HS-5 (cell line): ENCODE data around the gene IGSF3.

Source experiments
- DNase-seq: peaks from one replicate; pipeline ENCODE4 v3.0.0-alpha.2; 2012; ENCODE audit warnings: low read depth

The IGSF3 gene

DNA sequence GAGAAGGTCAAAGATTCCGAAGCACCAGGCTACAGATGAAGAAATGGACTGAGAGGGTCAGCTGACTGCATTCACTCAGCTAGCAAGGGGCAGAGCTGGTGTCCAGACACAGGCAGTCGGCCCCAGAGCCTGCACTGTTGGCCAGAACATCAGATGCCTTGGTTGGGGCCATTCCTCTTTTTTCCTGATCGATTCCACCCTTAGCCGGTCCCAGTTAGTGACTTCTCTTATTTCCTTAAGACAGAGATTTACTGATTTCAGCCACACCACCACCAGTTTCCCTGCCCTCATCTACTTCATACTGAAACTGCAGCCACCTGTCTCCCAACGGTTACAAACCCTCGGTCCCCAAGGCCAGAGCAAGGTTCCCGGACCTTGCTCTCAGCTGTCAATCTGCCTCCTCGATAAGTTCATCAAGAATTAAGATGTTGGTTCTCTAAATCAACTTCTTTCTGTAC lies 108.2 kb downstream of the IGSF3 start:
- DNase-seq: no peak

DNA sequence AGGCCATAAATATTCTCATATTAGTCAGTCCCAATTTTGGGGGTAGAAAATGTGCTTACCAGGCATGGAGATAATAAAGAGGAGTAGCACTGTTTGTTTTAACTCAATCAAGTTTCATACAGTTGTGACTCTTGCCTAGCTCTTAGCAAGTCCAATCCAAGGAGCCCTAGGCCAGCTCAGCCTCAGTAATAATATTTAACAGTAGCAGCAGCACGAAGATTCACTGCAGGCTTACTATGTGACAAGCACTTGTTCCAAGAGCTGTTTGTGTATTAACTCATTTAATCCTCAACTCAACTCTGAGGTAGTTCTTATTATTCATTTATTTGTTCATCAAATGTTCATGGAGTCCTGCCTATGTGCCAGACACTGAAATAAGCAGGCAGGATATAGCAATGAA lies 109.0 kb downstream of the IGSF3 start:
- DNase-seq: no peak

DNA sequence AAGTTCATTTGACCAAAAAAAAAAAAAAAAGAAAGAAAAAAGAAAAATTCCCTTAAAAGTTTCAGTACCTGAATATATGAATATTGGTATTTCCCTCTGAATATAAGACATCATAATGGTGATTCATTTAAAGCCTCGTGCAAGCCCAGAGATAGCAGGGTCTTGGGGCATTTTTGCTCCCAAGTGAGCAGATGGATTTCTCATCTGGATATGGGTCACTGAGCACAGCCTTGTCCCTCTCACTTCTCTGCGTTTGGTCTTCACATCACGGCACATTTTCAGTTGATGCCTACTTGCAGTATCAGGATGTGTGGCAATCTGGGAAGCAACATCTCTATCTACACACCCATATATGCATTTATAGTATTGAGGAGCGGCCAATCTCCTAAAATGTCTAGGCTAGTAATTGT lies 109.4 kb downstream of the IGSF3 start:
- DNase-seq: no peak

DNA sequence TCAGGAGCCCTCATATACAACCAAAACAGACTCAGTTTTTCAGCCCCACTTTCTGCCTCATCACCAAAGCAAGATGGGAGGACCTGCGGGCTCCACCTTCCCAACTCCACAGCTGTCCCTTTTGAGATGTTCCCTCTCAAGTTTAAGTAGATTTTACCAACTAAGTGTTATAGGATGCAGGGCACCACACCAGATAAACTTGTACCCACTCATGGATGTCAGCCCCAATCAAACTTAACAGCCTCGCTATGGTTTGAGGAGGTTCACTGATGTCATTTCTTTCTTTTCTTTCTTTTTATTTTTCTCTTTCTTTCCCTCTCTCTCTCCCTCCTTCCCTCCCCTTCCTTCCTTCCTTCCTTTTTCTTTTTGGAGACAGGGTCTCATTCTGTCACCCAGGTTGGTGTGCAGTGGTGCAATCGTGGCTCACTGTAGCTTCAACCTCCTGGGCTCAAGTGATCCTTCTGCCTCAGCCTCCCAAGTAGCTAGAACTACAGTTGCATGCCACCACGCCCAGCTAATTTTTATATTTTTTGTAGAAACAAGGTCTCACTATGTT lies 110.1 kb downstream of the IGSF3 start:
- no peak for DNase-seq

DNA sequence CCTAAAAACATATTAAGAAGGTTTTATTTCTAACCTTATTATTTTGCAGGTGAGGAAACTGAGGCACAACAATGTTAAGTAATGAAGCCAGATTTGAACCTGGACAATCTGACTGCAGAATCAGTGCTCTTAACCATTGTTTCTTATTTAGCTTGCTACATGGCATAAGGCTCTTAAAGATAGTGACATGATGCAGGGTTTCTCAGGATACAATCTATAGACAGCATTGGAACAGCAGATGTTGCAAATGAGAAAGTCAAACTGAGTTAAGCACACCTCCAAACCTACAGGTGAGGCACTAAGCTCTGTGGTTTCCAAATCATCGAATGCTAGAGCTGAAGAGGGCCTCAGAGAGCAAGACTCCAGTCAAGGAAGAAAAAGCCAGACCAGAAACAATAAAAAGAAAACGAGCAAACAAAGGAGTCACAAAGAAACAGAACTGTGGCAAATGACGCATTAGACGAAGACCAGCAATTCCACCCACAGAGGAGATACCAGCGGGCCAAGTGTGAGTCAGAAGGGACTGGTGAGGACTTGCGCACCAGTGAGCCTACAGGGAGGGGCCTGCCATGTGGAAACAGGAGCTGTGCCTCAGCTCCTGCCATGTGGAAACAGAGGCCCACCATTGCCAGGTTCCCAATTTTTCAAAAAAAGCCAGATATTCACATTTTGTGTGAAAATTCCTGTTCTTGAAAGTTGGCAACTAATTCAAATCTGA lies 111.1 kb downstream of the IGSF3 start:
- DNase-seq: peak; percentile 53

DNA sequence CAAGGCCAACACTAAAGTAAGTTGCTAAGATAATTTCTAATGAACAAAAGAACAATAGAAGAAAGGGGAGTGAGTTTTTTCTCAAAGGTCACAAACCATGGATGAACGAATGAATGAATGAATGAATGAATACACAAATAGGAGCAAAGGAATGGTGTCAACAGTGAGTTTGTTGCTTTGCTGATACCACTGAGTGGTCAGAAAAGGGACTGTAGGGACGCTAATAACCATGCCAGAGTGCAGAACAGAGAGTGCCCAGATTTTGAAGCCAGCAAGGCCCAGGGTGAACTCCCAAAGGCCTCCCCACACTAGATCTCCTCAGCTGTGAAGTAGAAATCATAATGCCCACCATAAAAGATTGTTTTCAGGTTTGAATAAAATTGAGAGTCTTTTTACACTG lies 112.6 kb downstream of the IGSF3 start:
- no peak for DNase-seq

DNA sequence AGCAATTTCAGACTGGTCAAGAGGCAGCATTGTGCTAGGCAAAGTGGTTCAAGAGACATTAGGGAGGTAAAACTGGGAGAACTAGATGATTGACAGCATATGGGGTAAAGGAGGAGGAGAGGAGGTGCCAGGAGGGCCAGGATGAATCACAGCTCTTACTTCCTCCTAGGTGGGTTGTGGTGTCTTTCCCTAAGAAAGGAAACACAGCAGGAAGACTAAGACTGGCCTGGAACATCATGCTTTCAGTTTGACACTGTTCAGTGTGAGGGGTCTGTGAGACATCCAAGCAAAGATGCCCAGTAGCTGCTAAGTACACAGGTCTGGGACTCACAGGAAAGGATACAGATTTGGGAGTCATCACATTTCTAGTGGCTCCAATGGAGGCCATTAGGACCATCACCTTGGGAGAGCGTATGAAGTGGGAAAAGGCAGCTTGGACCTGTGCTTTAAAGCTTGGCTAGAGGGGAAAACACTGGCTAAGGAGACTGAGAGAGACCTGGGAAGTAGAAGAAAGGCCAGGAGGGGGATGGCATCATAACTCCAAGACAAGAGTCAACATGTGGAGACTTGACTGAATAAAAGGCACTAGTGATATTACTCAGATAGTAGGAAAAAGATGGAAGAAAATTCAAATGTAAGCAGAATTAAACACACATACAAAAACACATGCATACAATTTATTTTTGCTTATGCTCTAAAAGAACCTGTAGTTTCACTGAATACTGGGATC lies 114.0 kb downstream of the IGSF3 start:
- no peak for DNase-seq

DNA sequence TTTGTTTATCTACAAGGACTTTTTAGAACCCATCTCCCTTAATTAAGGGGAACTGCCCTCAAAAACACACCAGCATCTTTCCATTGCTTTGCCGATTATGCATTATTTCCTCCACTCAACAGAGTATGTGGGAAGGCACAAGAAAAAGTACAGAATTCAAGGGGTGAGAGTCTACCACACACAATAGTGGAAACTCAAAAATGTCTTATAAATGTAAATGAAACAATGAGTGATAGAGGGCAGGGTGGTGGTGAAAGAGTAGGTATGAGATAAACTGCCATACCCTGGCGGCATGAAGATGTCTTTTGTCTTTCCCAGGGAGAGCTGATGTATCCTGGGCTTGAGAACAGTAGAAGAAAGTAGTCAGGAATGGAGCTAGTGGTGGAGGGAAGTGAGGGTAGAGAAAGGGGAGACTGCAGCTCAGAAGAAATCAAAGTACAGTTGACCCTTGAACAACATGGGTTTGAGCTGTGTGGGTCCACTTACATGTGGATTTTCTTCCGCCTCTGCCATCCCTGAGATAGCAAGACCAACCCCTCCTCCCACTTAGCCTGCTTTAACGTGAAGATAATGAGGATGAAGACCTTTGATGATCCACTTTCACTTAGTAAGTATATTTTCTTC lies 121.1 kb downstream of the IGSF3 start:
- no peak for DNase-seq

DNA sequence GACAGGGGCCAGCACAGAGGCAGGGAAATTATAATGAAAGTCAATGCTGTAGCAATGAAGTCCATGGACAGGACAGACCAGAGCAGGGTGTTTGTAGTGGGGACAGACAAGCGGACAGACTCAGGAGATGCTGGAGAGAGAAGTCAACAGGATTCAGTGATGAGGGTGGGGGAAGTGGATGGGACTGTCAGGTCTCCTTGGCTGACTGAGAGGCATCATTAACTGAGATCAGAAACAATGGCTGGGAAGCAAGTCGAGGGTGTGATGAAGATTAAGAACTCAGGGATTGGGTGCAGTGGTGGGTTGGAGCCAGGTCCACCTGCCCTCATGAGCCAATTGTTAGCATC lies 122.2 kb downstream of the IGSF3 start:
- no peak for DNase-seq

DNA sequence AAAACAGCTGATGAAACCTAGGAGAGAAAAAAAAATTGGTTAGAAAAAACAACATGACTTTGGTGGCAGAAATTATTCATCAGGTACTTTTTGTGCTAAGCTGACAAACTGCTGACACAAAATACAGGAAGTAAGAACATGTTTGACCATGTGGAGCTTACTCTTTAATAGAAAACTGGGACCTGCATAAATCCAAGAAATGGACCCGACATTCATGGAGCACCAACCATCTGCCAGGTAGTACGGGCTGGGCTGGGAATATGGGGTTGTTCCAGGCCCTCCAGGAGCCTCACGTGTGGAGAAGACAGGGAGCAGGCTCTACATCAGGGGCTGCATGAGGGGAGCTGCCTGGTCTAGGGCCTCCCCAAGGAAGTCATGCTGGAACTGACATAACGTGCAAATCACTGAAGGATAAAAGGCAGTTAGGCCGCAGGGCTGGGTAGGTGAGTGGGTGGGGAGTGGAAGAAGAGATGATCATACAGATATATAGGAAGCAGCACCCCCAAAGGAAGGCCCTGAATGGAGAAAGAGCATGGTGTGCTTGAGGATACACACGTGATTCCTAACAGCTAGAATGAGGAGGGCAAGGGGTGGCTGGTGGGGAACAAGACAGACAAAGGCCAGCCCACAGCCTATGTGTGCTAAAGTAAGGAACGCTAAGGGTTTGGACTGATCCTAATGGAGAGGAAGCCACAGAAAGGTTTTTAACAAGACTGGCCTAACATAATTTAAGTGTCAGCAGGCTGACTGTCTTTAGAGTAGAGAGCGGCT lies 122.8 kb downstream of the IGSF3 start:
- DNase-seq: no peak

DNA sequence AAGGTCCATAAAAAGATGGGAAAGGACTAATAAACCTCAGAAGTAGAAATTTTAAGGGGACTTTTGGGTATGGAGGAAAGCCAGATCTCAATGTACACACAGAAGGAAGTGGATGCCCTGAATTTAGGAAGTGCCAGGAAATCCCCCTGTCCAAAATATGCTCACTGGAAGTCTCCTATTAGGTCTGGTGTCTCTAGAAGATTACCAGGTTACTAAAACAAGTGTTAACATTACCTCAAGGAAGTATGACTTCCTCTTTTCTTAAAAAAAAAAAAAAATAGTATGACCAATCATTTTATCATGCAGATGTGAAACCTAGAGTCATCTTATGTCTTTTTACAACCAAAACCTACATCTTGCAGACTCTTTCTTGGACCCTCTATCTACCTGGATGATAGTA lies 127.4 kb downstream of the IGSF3 start:
- no peak for DNase-seq

DNA sequence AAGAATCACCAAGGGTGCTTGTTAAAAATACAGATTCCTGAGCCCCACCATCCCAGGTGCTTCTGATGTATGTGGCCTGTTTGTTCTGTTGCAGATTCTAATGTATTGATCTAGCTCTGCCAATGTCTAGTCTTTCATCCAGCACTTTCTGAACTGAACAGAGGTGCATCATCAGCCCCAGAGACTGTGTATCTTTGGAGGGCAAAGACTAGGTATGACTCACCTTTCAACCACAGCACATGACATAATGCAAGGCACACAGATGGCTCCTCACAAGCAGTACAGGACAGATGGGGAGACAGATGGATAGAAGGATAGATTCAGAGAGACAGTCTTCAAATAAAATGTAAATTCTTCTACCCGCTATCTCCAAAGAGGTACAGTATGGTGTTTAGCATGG lies 129.0 kb downstream of the IGSF3 start:
- no peak for DNase-seq

DNA sequence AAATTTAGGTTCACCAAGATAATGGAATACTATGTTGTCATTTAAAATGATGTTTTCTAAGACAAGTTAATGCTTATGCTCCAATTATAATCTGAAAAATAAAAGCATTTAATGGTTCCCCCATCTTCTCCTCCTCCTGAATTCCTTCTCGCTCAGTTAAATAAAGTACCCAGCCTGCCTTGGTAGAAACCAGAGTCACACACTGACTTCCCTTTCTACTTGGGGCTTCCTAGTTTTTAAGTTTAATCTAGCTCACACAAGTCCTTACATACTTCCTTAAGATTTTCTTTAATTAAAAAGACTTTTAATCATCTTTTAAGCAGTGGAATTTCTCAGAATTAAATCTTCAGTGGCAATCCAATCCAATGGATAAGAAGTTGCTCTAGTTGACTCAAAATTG lies 129.6 kb downstream of the IGSF3 start:
- DNase-seq: no peak

DNA sequence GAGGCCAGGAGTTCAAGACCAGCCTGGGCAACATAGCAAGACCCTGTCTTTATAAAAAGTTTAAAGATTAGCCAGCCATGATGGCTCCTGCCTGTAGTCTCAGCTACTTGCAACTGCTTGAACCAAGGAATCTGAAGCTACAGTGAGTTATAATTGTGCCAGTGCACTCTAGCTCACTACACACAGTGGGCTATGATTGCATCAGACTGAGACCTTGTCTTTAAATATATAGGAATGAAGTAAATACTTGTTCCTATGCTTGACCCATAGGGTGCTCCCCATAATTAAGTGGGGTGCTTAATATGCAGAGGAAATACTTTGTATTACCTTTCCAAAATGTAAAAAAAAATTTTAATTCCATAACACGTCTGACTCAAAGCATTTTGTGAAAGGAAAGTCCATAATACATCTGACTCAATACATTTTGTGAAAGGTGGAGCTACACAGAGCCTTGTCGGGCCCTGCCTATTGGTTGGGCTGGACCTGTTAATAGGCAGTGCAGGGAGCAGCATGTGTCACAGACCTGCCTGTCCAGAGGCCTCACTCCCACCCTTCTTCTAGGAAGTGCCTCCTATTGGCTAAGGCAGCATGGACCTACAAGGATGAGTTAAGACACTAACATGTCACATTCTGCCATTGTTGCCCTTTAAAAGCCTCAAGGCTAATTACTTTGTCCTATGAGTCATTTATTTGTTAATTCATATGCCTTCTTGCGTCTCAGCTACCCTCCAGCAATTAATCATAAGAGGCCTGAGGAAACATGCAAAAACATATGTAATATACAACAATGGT lies 130.3 kb downstream of the IGSF3 start:
- DNase-seq: no peak

DNA sequence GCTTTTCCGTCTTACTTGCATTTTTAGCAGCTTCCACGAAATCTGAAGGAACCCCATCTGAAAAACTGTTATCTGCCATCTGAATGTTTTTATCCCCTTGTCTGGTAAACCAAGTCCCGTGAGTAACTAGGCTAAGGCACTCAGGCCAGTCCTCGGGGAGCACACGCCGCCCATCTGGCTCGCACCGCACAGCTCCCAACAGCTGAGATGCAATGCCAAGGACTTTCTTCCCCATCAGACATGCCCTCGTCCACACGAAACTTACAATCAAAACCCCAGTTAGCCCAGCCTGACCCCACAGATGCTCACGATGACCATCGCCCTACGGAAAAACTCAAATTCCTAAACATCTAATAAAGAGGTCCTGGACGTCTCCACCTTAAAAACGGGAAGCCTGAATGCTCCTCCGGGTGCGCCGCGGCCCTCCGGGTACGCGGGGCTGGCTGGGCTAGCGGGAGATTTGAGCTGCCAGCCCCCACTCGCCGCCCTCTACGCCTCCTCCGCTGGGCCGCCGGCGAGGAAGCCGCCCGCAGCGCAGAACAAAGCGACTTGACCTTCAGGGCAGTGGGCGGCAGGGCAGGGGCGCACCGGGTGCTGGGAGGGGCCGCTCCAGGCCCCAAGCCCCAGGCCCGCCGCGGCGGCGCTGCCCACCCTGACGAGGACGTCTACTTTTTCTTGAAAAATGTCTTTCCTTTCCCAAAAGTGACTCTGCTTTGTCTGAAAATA lies 133.4 kb downstream of the IGSF3 start:
- DNase-seq: no peak

DNA sequence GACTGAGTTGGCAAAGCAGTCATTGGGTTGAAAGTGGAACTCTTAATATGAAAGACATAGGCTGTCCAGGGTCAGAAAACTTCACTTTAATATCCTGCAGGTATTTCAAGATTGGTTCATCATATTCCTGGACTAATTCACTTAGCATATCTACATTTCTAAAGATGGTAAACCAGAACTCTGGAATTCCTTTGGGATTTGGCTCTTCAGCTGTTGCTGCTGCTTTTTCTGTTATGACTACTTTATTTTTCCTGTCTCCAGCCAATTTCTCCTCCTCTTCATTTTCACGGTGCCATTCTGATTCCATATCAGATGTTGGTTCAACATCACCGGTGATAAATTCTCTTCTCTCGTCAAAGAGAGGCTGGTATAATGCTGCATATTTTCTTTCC lies 134.1 kb downstream of the IGSF3 start:
- no peak for DNase-seq

DNA sequence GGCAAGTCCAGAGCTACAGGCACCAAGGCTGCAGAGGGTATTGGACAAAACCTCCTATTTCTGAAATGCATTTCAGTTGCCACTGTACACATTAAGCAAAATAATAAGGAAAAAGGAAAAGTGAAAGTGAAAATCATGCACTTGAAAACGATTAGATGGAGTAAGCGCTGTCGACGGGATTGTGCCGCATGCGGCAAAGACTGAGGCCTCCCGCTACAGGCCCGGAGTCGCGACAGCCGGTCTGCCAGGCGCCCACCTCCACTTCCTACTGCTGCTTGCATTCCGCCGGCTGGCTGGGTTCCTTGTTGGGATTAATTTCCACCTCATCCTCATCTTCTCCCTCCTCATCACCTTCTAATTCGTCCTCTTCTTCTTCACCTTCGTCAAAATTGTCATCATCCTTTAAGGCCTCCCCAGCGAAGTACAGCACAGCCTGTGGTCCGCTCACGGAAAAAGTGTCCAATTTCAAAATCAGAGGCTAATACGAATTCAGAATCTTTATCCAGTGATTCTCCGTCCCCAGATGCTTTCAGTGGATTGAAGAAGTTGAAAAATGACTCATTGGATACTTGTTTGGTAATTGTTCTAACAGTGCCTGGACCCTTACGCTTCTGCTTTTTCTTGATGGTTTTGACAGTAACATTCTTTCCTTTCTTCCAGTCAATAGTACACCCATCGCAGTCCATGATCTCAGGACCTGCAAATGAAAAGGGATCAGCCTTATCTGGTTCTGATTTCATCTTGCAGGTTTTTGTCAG lies 134.7 kb downstream of the IGSF3 start:
- no peak for DNase-seq

DNA sequence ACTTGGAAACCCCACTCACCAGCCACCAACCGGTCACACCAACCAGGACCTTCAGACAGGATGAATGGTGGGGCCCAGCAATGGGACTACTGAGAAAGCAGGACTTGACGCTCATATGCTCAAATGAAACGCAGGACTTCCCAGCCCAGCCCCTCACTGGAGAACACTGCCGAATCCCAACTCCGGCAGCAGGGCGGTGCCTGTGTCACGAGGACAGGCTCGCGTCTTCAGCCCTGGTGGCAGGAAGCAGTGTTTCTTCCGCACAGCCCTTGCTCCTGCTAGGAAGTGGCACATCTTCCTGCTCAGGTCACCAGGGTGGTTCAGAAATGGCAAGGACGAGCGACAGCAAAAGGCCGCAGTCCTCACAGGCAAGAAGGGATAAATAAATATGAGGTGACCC lies 135.6 kb downstream of the IGSF3 start:
- DNase-seq: no peak

DNA sequence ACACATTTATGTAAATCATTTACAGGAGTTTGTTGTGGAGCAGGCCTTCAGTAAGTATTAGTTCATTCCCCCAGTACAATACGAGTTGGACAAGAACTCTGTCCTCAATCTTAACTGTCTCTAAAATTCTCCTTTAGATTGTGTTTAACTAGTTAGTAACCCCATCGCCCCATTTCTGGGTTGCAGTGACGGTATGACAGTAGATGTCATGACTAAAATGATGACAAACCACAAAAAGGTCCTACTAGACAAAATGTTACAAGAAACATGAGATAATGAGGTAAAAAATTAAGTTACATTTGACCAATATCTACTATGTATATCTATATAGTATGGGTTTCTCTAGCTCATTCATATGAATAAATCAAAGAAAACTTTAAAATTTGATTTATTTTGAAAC lies 137.9 kb downstream of the IGSF3 start:
- no peak for DNase-seq

DNA sequence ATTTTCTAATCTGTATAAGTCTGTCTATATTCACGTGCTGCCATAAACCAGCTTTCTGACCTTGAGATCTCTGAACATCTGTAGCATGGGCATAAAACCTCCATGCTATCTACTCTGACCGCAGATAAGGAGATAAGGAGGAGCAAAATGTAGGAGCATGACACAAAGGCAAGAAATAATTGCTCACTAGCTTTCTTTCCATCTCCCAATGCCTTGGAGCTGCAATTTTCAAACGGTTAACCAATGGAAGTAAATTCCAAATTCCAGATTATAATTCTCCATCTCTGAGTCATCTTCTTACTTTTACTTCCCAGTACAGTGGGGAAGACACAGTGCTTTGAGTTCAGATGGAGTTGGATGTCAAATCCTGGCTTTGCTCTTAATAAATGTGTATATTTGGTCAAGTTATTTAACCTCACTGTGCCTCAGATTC lies 138.3 kb downstream of the IGSF3 start:
- no peak for DNase-seq
